HepG2 (cell line): ENCODE measurements around the gene MT1F.
A peak's percentile ranks its signal among the peaks of the same experiment; 100 is the strongest.

Source experiments
- EZH2 ChIP-seq: conservative IDR thresholded peaks from 2 replicates; pipeline ENCODE4 v1.6.1; 2012; ENCODE audit warnings: mild to moderate bottlenecking, low read depth, low read length, moderate library complexity
- HDAC6 ChIP-seq: fragments of 200-600 bp; sonication (generic); IDR thresholded peaks from 2 replicates; pipeline ENCODE4 v1.7.0; 2017; ENCODE audit warnings: mild to moderate bottlenecking, antibody characterized with exemption, low read length, low read depth
- MAFG ChIP-seq: sonication (generic); formaldehyde crosslinking; IDR thresholded peaks from 2 replicates; pipeline ENCODE4 v1.5.1; 2020; ENCODE audit warnings: mild to moderate bottlenecking, missing genetic modification reagents
- MTA3 ChIP-seq: sonication (generic); formaldehyde crosslinking; IDR thresholded peaks from 2 replicates; pipeline ENCODE4 v1.4.0; 2020; ENCODE audit warnings: missing genetic modification reagents
- TP53 ChIP-seq: sonication (generic); formaldehyde crosslinking; conservative IDR thresholded peaks from 2 replicates; pipeline ENCODE4 v1.4.0; 2020; ENCODE audit warnings: missing genetic modification reagents
- ZC3H4 ChIP-seq: sonication (generic); formaldehyde crosslinking; IDR thresholded peaks from 2 replicates; pipeline ENCODE4 v1.4.0; 2020; ENCODE audit warnings: missing genetic modification reagents, borderline replicate concordance
- ZNF12 ChIP-seq: sonication (generic); formaldehyde crosslinking; IDR thresholded peaks from 2 replicates; pipeline ENCODE4 v1.5.0; 2020; ENCODE audit warnings: missing genetic modification reagents
- ZNF850 ChIP-seq: sonication (generic); formaldehyde crosslinking; conservative IDR thresholded peaks from 2 replicates; pipeline ENCODE4 v1.9.0; 2021; ENCODE audit warnings: mild to moderate bottlenecking, missing genetic modification reagents
- TF ChIP-seq, protein P1 (sequence below): sonication (generic); formaldehyde crosslinking; IDR thresholded peaks from 2 replicates; pipeline ENCODE4 v1.5.0; 2020; ENCODE audit warnings: mild to moderate bottlenecking, missing genetic modification reagents, moderate library complexity
- TF ChIP-seq, protein P2 (sequence below): sonication (generic); formaldehyde crosslinking; IDR thresholded peaks from 2 replicates; pipeline ENCODE4 v1.4.0; 2020; ENCODE audit warnings: missing genetic modification reagents, borderline replicate concordance
- TF ChIP-seq, protein P3 (sequence below): sonication (generic); formaldehyde crosslinking; IDR thresholded peaks from 2 replicates; pipeline ENCODE4 v1.4.0; 2020; ENCODE audit warnings: missing genetic modification reagents

DNA sequence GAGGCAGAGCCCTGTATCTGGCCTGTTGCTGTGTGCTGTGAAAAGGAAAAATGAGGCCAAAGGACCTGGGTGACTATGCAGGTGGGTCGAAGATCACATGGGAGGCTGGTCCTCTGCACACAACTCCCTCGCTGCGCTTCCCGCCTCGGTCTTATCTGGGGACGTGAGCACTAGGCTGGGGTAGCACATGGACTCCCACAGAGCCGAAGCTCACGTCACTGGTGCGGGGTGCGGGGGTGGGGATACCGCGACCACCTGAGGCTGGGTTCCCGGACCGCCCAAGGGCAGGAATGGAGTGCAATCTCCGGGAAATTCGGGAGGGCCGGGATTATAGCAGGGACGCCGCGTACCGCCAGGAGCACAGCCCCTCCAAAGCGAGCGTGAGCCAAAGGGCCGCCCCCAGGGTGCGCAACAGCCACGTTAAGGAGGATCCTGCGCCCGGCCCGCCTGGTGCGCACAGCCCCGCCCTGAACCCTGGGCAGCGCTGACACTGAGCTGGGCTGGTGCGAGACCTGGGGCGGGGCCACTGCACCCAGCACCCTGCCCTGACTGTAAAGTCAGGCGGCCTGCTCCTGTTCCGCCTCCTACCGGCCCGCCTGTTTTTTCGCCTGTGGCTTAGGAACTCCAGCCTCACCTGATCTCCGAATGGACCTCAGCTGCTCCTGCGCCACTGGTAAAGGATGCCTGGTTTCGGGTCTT is 14.5 kb upstream of the MT1F start:
- TF ChIP-seq, protein P1, sequence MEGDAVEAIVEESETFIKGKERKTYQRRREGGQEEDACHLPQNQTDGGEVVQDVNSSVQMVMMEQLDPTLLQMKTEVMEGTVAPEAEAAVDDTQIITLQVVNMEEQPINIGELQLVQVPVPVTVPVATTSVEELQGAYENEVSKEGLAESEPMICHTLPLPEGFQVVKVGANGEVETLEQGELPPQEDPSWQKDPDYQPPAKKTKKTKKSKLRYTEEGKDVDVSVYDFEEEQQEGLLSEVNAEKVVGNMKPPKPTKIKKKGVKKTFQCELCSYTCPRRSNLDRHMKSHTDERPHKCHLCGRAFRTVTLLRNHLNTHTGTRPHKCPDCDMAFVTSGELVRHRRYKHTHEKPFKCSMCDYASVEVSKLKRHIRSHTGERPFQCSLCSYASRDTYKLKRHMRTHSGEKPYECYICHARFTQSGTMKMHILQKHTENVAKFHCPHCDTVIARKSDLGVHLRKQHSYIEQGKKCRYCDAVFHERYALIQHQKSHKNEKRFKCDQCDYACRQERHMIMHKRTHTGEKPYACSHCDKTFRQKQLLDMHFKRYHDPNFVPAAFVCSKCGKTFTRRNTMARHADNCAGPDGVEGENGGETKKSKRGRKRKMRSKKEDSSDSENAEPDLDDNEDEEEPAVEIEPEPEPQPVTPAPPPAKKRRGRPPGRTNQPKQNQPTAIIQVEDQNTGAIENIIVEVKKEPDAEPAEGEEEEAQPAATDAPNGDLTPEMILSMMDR = peak; percentile 59
- TF ChIP-seq MAFG (CRISPR knock-in tag) (no peak; the same call in 1 of the 2 replicates), ZNF850 (CRISPR knock-in tag) (no peak), ZNF12 (no peak), ZC3H4 (no peak), HDAC6 (no peak), MTA3 (CRISPR knock-in tag) (no peak), EZH2 (no peak), TP53 (CRISPR knock-in tag) (no peak)
- TF ChIP-seq, protein P2, sequence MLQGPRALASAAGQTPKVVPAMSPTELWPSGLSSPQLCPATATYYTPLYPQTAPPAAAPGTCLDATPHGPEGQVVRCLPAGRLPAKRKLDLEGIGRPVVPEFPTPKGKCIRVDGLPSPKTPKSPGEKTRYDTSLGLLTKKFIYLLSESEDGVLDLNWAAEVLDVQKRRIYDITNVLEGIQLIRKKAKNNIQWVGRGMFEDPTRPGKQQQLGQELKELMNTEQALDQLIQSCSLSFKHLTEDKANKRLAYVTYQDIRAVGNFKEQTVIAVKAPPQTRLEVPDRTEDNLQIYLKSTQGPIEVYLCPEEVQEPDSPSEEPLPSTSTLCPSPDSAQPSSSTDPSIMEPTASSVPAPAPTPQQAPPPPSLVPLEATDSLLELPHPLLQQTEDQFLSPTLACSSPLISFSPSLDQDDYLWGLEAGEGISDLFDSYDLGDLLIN (CRISPR knock-in tag) = no peak; the same call in 1 of the 2 replicates
- TF ChIP-seq, protein P3, sequence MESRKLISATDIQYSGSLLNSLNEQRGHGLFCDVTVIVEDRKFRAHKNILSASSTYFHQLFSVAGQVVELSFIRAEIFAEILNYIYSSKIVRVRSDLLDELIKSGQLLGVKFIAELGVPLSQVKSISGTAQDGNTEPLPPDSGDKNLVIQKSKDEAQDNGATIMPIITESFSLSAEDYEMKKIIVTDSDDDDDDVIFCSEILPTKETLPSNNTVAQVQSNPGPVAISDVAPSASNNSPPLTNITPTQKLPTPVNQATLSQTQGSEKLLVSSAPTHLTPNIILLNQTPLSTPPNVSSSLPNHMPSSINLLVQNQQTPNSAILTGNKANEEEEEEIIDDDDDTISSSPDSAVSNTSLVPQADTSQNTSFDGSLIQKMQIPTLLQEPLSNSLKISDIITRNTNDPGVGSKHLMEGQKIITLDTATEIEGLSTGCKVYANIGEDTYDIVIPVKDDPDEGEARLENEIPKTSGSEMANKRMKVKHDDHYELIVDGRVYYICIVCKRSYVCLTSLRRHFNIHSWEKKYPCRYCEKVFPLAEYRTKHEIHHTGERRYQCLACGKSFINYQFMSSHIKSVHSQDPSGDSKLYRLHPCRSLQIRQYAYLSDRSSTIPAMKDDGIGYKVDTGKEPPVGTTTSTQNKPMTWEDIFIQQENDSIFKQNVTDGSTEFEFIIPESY (CRISPR knock-in tag) = no peak
